K562 (cell line): ENCODE results near the gene CRAMP1.

Source experiments
- ATF1 ChIP-seq, 2 experiments: fragments of 450-650 bp in 1 of 2; IDR thresholded peaks; 2 replicates each; pipeline ENCODE4 v1.6.1; 2016; ENCODE audit warnings: missing compliant biosample characterization in 1 of 2, missing genetic modification characterization in 1 of 2
- FOS ChIP-seq: IDR thresholded peaks from 3 replicates; pipeline ENCODE4 v1.6.1; 2011; ENCODE audit not compliant: insufficient read length; ENCODE audit errors: extremely low read depth
- GTF2F1 ChIP-seq: IDR thresholded peaks from 2 replicates; pipeline ENCODE4 v1.6.1; 2011; ENCODE audit warnings: low read depth, low read length, improper control_type of control experiment
- HSF4 ChIP-seq: fragments of 250-450 bp; sonication (Bioruptor Pico); IDR thresholded peaks from 2 replicates; pipeline ENCODE4 v2.1.2; 2022; ENCODE audit warnings: mild to moderate bottlenecking, moderate library complexity, borderline replicate concordance
- PHB2 ChIP-seq: fragments of 450-650 bp; IDR thresholded peaks from 2 replicates; pipeline ENCODE4 v1.6.1; 2017; ENCODE audit warnings: low read depth
- PHF21A ChIP-seq: fragments of 450-650 bp; IDR thresholded peaks from 2 replicates; pipeline ENCODE4 v1.6.1; 2017; ENCODE audit warnings: low read depth, borderline replicate concordance
- POLR2AphosphoS5 ChIP-seq: IDR thresholded peaks from 2 replicates; pipeline ENCODE4 v1.6.1; 2011; ENCODE audit warnings: mild to moderate bottlenecking, low read depth, low read length, moderate library complexity; ENCODE audit not compliant: control insufficient read depth, insufficient read depth
- RCOR1 ChIP-seq, 2 experiments: IDR thresholded peaks; 2 replicates each; pipeline ENCODE4 v1.6.1; 2012; ENCODE audit warnings: low read depth in 2 of 2, low read length in 2 of 2, borderline replicate concordance in 1 of 2, improper control_type of control experiment in 1 of 2
- ZNF133 ChIP-seq: fragments of 250-450 bp; sonication (Bioruptor Pico); IDR thresholded peaks from 2 replicates; pipeline ENCODE4 v1.4.0; 2020; ENCODE audit warnings: mild to moderate bottlenecking
- TF ChIP-seq, protein P1 (sequence below): sonication (generic); formaldehyde crosslinking; IDR thresholded peaks from 2 replicates; pipeline ENCODE4 v1.8.0; 2023; ENCODE audit warnings: mild to moderate bottlenecking, missing genetic modification reagents
- TF ChIP-seq, protein P2 (sequence below): sonication (generic); formaldehyde crosslinking; IDR thresholded peaks from 2 replicates; pipeline ENCODE4 v1.8.1; 2023; ENCODE audit warnings: mild to moderate bottlenecking, missing genetic modification reagents
- TF ChIP-seq, protein P3 (sequence below), 3 experiments: IDR thresholded peaks in 2 of 3; conservative IDR thresholded peaks in 1 of 3; 2 replicates each; pipeline ENCODE4 v1.5.1; 2011 to 2012; ENCODE audit warnings: low read length in 3 of 3, mild to moderate bottlenecking in 3 of 3, control low read depth in 2 of 3, improper control_type of control experiment in 1 of 3, inconsistent platforms in 1 of 3, low read depth in 1 of 3, mixed read lengths in 1 of 3, moderate library complexity in 1 of 3; ENCODE audit not compliant: insufficient read depth in 2 of 3
- TF ChIP-seq, protein P4 (sequence below): fragments of 250-450 bp; sonication (Bioruptor Pico); IDR thresholded peaks from 2 replicates; pipeline ENCODE4 v1.5.0; 2021
- TF ChIP-seq, protein P5 (sequence below): fragments of 250-450 bp; sonication (Bioruptor Pico); IDR thresholded peaks from 2 replicates; pipeline ENCODE4 v1.5.0; 2020; ENCODE audit warnings: mild to moderate bottlenecking

DNA sequence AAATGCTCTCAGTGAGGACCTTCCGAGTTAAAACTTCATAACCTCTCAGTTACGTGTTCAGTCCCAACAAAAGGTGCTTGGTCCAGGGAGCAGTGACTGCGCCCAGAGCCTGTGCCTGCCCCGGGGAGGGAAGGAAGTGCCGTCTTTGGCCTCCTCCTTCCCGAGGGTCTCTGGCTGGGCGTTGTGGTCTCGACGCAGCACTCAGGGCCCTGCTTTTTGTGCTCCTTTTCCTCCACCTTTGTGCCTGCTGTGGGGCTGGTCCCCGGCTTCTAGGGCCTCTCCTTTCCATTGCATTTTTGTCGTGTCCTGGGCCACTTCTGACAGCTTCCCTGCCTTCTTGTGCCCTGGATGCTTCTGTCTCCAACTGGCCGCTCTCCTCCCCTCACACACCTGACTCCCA, 29.1 kb downstream of the CRAMP1 start:
- TF ChIP-seq GTF2F1 (no peak), FOS (no peak), ZNF133 (CRISPR knock-in tag) (no peak), ATF1 (CRISPR knock-in tag; IDR thresholded peaks at IDR 0.05) (no peak), ATF1 (tag; IDR thresholded peaks at IDR 0.05) (no peak), PHF21A (no peak), RCOR1 (IDR thresholded peaks at IDR 0.05; ENCODE audit: borderline replicate concordance in 1 of 2, low read depth in 2 of 2, low read length in 2 of 2) (no peak), HSF4 (no peak), PHB2 (no peak), POLR2AphosphoS5 (no peak)
- TF ChIP-seq, protein P1, sequence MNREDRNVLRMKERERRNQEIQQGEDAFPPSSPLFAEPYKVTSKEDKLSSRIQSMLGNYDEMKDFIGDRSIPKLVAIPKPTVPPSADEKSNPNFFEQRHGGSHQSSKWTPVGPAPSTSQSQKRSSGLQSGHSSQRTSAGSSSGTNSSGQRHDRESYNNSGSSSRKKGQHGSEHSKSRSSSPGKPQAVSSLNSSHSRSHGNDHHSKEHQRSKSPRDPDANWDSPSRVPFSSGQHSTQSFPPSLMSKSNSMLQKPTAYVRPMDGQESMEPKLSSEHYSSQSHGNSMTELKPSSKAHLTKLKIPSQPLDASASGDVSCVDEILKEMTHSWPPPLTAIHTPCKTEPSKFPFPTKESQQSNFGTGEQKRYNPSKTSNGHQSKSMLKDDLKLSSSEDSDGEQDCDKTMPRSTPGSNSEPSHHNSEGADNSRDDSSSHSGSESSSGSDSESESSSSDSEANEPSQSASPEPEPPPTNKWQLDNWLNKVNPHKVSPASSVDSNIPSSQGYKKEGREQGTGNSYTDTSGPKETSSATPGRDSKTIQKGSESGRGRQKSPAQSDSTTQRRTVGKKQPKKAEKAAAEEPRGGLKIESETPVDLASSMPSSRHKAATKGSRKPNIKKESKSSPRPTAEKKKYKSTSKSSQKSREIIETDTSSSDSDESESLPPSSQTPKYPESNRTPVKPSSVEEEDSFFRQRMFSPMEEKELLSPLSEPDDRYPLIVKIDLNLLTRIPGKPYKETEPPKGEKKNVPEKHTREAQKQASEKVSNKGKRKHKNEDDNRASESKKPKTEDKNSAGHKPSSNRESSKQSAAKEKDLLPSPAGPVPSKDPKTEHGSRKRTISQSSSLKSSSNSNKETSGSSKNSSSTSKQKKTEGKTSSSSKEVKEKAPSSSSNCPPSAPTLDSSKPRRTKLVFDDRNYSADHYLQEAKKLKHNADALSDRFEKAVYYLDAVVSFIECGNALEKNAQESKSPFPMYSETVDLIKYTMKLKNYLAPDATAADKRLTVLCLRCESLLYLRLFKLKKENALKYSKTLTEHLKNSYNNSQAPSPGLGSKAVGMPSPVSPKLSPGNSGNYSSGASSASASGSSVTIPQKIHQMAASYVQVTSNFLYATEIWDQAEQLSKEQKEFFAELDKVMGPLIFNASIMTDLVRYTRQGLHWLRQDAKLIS (CRISPR knock-in tag), result no peak
- TF ChIP-seq, protein P2, sequence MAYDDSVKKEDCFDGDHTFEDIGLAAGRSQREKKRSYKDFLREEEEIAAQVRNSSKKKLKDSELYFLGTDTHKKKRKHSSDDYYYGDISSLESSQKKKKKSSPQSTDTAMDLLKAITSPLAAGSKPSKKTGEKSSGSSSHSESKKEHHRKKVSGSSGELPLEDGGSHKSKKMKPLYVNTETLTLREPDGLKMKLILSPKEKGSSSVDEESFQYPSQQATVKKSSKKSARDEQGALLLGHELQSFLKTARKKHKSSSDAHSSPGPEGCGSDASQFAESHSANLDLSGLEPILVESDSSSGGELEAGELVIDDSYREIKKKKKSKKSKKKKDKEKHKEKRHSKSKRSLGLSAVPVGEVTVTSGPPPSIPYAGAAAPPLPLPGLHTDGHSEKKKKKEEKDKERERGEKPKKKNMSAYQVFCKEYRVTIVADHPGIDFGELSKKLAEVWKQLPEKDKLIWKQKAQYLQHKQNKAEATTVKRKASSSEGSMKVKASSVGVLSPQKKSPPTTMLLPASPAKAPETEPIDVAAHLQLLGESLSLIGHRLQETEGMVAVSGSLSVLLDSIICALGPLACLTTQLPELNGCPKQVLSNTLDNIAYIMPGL (CRISPR knock-in tag), result no peak
- TF ChIP-seq, protein P3, sequence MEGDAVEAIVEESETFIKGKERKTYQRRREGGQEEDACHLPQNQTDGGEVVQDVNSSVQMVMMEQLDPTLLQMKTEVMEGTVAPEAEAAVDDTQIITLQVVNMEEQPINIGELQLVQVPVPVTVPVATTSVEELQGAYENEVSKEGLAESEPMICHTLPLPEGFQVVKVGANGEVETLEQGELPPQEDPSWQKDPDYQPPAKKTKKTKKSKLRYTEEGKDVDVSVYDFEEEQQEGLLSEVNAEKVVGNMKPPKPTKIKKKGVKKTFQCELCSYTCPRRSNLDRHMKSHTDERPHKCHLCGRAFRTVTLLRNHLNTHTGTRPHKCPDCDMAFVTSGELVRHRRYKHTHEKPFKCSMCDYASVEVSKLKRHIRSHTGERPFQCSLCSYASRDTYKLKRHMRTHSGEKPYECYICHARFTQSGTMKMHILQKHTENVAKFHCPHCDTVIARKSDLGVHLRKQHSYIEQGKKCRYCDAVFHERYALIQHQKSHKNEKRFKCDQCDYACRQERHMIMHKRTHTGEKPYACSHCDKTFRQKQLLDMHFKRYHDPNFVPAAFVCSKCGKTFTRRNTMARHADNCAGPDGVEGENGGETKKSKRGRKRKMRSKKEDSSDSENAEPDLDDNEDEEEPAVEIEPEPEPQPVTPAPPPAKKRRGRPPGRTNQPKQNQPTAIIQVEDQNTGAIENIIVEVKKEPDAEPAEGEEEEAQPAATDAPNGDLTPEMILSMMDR (IDR thresholded peaks at IDR 0.05 in 2 of 3, conservative IDR thresholded peaks at IDR 0.05 in 1 of 3; ENCODE audit: insufficient read depth in 2 of 3, low read depth in 1 of 3, low read length in 3 of 3), result no peak
- TF ChIP-seq, protein P4, sequence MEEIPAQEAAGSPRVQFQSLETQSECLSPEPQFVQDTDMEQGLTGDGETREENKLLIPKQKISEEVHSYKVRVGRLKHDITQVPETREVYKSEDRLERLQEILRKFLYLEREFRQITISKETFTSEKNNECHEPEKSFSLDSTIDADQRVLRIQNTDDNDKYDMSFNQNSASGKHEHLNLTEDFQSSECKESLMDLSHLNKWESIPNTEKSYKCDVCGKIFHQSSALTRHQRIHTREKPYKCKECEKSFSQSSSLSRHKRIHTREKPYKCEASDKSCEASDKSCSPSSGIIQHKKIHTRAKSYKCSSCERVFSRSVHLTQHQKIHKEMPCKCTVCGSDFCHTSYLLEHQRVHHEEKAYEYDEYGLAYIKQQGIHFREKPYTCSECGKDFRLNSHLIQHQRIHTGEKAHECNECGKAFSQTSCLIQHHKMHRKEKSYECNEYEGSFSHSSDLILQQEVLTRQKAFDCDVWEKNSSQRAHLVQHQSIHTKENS (CRISPR knock-in tag), result no peak
- TF ChIP-seq, protein P5, sequence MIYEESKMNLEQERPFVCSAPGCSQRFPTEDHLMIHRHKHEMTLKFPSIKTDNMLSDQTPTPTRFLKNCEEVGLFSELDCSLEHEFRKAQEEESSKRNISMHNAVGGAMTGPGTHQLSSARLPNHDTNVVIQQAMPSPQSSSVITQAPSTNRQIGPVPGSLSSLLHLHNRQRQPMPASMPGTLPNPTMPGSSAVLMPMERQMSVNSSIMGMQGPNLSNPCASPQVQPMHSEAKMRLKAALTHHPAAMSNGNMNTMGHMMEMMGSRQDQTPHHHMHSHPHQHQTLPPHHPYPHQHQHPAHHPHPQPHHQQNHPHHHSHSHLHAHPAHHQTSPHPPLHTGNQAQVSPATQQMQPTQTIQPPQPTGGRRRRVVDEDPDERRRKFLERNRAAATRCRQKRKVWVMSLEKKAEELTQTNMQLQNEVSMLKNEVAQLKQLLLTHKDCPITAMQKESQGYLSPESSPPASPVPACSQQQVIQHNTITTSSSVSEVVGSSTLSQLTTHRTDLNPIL (CRISPR knock-in tag), result no peak
